Left renal cortex interstitium (tissue), 4 donors: ENCODE data around the gene DUS1L. TPM values are rescaled to one million over a fixed set of nuclear protein-coding genes. Genes with fewer than 3 reads are reported as not detected.

ENCODE experiments used
- DNase-seq, 4 donors: peaks; one replicate each; pipeline ENCODE4 v3.0.0-alpha.2; 2013; ENCODE audit warnings: low read depth in 4 of 4, low spot score in 2 of 4, missing footprints in 1 of 4
- polyA plus RNA-seq, 4 donors: library from polyadenylated mRNA; unstranded; fragments of 120-200 nt; gene quantifications; one replicate each; pipeline ENCODE4 v1.2.1, GENCODE V29; 2013; ENCODE audit not compliant: insufficient read length in 4 of 4

The DUS1L gene
- polyA plus RNA-seq, 4 donors: 67.0 to 99.5 (median 97.0) TPM

DNA sequence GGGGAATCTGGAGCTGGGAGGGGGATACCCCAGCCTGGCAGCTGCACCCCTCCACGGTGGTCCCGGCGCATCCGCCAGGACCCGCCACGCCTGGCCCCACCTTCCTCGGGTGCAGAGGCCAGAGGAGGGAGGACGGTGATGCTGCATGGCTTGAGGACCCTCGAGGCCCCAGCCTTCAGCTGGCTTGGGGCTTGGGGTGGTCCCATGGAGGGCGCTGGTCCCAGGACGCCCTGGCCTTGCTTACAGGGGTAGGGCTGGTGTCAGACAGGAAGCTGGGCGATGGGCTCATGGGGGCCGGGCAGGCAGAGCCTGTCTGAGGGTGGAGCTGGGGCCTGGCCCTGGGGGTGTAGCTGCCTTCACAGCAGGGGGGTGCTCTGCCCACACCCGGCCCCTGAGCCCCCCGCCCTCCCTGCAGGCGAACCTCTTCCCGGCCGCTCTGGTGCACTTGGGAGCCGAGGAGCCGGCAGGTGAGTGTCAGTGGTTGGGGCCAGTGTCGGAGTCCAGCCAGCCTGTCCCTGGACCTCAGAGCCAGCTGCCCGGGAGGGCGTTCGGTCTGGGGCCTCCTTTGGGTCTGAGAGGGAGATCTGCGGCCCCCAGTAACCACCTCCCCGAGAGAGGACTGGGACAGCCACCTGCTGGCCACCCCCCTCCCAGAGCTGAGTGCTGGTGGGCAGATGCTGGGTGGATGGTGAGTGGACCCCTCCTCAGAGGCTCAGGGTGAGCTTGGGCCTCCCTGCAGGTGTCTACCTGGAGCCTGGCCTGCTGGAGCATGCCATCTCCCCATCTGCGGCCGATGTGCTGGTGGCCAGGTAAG is 49.3 kb downstream of the DUS1L start:
- no peak for DNase-seq

DNA sequence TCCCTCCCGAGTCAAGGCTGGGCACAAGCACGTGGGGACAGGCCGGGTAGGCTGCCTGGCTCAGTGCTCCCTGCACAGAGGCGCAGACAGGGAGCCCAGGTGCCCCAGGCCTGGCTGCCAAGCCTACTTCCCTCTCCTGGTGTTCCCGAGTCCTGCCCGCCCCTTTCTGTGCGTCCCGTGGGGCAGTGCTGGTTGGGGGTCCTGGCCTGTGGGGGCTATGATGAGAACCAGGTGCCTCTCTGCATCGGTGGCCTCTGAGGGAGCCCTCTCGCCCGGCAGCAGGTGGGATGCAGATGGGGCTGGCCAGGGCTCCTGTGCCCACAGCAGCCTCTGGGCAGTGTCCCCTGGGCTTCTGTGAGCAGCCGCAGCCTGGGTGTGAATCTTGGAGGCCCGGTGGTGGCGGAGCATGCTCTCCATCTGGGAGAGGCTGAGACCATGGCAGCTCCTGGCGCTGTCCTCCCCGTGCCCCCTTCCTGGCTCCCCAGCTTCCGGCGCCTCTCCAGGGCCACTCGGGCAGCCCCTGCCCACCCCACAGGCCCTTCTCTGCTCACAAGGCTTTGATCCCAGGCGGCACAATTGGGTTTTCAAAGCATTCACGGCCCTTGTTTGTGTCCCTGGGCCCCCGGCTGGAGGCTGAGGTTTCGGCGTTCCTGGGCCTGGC is 50.2 kb downstream of the DUS1L start:
- DNase-seq: no peak

DNA sequence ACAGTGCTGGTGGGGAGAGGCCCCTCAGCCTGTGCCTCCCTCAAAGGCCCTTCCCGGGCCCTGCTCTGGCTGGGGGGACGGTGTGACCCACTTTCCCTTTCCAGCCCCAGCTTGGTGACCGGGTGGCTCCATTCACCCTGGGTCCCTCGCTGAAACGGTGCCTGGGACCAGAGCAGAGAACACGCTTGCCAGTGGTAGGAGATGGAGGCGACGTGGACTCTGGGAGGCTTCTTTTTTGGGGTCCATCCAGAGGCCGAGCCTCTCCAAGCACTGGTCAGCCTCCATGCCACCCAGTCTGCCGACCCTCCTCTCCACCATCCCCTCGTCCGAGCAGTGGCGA is 50.7 kb downstream of the DUS1L start:
- DNase-seq: no peak

DNA sequence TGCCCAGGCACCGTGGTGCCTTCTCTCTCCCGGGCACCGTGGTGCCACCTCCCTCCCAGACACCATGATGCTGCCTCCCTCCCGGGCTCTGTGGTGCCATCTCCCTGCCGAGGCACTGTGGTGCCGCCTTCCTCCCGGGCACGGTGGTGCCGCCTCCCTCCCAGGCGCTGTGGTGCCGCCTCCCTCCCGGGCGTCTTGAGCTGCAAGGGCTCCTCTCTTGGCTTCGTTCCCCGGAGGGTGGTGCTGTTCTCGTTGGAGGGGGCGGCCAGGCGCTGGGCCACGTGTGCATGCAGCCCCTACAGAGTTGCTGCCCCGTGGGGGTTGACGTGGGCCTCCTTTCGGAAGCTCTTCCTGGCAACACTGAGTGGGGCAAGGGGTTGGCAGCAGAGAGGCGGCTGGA is 51.2 kb downstream of the DUS1L start:
- DNase-seq: no peak

DNA sequence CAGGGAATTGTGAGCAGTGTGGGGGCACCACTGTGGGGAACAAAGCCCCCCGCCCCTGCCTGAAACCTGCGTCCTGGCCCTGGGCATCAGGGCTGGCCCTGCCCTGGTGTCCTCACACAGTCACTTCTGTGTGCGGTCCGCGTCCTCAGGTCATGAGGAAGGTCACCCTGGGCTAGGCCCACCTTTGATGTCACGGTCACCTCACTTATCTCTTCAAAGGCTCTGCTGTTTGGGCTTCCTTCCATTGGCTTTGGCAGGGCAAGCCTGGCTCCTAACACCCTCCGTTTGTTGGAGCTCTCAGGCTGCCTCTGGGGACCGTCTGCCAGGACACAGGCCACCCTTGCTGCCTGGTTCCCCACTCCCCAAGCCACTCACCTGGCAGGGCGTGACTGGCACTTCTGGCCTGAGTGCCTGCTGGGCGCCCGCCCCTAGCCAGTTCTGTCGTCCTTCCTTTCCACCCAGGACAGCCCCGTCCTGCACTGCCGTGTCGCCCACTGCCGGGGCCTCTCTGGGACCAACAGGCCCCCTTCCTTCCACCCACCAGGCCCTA is 51.8 kb downstream of the DUS1L start:
- DNase-seq: no peak

DNA sequence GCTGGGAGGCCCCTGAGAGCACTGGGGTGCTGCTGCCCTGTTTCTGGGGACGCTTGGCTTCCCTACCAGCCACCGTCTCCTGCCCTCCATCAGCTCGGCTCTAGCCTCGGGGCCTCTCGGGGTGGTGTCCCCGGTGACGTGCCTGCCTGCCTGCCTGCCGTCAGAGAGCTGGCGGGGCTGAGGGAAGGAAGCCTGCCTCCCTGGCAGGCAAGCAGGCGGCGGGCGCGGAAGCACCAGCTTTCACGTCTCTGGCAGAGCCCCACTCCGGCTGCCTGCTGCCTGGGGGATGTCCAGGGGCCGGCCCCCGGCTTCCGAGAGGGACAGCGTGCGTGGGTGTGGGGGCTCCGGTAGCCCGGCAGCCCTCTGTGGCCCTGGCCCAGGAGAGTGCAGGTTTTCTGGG is 52.3 kb downstream of the DUS1L start:
- no peak for DNase-seq

DNA sequence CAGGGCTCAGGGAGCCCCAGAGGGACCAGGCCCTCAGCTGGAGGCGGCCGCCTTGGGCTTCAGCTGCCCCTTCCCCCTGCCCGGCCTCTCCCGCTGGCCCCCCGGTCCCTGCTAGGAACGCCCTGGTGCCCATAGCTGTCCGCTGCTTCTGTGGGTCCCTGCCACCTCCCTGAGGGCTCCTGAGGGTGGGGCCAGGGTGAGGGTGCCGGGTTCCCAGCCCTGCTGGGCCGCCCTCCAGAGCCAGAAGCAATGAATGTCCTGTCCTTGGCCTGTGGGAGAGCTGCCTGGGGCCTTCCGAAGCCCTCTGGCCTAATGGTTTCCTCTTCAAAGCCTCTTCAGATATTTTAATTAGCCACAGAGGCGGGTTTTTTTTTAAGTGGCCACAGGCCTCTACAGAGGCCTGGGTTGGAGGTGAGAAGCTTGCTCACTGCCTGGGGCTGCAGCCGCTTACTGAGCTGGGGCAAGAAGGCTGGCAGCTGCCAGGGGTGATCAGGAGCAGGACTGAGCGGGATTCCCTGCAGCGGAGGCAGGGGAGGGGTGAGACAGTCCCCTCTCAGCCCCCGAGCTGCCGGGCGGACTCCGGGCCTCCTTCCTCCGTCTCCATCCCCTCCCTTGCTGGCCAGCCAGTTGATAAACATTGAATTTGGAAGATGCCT is 52.8 kb downstream of the DUS1L start:
- DNase-seq: no peak

DNA sequence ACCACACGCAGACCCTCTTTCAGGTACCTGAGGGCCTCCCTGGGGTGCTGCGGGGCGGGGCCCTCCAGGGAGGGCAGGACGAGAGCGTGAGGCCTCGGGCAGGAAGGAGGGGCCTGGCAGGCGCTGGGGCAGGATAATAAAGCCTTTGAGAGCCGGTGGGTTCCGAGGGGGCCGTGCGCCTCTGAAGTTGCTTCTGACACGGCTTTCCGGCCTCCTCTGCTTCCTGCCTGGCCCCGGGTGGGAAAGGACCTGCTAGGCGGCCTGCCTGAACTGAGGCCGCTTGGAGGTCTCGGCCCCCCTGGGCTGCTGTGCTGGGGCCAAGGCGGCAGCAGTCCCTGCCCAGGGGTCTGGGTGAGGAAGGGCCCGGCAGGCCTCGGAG is 53.4 kb downstream of the DUS1L start:
- DNase-seq: no peak

DNA sequence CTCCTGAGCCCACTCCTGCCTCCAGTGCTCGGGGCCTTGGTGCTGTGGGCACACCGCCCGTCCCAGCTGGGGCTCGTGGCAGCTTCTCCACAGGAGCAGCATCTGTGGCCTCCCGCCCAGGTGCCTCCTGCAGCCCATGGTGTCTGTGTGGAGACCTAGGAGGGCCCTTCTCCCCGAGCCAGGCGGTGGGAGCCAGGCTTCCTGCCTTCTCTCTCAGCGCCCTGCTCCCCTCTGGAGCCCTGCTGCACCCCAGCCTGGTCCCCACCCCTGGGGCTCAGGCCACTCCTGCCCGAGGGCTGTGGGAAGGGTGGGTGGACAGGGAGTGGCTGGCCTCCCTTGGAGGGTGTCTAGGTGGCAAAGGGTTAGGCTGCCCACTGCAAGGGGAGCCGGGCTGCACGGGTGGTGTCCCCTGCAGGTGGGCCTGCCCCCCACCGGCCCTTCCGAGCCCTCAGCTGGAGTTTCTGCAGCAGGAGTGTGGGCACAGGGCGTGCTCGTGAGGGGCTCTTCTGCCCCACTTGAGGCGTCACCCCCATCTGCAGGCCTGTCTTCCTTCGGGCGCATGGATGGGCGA is 53.9 kb downstream of the DUS1L start:
- DNase-seq: no peak

DNA sequence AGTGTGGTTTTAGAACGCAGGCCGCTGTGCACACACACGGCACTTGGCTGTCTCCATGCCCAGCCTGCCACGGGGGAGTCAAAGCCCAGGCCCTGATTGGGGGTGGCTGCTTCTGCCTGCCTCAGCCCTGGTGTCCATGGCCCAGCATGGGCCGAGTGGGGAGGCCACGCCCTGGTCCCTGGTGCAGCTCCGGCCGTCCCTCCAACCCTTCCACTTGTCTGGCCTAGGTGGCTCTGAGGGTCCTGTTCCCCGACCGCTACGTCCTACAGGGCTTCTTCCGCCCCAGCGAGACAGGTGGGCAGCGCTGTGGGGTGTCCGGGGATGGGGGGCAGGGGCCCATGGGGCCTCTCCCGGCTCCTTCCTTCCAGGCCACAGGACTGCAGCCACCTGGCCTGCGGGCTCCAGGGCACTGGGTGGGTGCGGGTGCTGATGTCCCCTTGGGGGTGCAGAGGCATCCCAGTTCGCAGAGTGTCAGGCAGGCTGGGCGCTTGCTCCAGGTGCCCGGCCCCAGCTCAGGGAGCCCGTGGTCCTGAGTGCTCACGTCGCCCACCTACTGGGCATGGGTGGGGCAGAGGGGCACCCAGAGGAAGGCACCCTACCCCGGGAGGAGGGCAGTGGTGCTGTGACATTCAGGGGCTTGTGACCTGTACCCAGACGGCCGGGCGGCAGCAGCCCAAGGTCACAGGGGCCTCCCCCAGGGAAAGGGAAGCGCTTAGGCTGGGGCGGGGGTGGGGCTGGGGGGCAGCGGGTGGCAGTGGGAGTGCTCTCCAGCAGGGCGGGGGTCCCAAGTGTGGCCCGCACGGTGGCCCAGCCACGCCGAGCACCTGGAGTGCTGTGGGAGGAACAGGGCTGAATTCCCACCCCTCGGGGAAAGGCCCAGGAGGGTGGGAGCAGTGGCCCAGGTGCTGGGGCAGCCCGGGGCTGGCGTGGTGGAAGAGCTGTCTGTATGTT is 54.8 kb downstream of the DUS1L start:
- DNase-seq: no peak

DNA sequence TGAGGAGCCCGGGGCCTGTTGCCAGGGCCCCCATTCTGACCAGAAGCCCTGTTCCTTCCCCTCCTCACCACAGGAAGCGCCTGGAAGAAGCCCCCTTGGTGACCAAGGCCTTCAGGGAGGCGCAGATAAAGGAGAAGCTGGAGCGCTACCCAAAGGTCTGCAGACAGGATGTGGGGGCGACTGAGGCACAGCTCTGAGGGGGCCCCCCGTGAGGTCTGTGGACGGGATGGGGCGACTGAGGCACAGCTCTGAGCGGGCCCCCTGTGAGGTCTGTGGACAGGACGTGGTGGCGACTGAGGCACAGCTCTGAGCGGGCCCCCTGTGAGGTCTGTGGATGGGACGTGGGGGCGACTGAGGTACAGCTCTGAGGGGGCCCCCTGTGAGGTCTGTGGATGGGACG is 56.2 kb downstream of the DUS1L start:
- DNase-seq: no peak

DNA sequence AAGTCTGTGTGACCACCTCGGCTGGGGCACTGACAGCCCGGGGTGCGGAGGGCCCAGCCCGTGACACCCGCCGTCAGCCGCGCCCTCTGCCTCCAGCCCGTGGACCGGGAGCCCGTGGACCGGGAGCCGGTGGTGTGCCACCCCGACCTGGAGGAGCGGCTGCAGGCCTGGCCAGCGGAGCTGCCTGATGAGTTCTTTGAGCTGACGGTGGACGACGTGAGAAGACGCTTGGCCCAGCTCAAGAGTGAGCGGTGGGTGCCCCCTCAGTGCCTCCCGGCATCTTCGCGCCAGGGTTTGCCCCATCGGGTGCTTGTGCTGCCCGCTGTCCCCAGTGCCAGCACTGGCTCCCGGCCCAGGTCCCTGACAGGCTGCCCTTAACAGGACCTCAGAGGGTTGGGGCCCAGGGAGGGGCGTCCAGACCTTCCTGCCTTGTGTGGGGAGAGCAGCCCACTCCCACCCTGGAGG is 56.6 kb downstream of the DUS1L start:
- no peak for DNase-seq

DNA sequence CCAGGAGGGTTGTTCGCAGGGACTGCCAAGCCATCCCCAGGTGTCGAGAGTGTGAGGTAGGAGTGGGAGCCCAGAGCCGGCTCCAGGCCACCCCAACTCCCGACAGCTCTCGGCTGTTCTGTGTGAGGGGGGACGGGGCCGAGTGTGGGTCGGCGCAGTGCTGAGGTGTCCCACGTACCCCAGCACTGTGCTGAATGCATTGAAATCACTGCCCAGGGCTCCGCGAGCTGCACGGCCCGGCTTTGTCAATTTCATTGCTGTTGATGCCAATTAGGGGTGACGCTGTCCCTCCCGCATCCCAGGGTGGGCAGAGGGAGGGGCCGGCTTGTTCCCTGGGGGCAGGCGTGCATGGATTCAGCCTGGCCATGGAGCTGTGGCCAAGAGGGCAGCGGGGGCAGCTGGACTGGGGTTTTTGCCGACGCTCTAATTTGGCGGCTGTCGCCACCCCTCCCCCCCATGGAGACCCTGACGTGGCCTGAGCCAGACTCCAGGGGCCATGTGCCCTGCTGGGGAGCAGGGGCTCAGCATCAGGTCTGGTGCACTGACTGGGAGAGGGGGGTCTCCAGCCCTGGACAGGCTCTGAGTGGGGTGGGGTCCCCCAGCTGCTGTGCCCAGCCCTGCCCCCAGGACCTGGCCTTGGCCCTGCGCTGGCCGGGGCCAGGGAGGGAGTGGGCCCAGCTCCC is 57.2 kb downstream of the DUS1L start:
- DNase-seq: no peak

Other genes with a start within 250 kb of the DUS1L start
- 100 to 1,000 TPM in 2 of 4 donors, 10 to 100 TPM in 2; 69.8 to 134 (median 107) TPM for gene MCRIP1, start 232.5 kb downstream of the DUS1L start, polyA plus RNA-seq
- under 1 TPM; 0.23 to 0.46 (median 0.37) TPM for gene PPP1R27, start 230.8 kb downstream of the DUS1L start, polyA plus RNA-seq
- 100 to 1,000 TPM; 397 to 434 (median 411) TPM for gene P4HB, start 205.3 kb downstream of the DUS1L start, polyA plus RNA-seq
- gene ARHGDIA, start 194.5 kb downstream of the DUS1L start, polyA plus RNA-seq: 100 to 1,000 TPM; 156 to 249 (median 195) TPM
- 100 to 1,000 TPM in 1 of 4 donors, 10 to 100 TPM in 3; 66.6 to 107 (median 76.3) TPM for gene ALYREF, start 174.2 kb downstream of the DUS1L start, polyA plus RNA-seq
- gene ANAPC11, start 174.1 kb downstream of the DUS1L start, polyA plus RNA-seq: 100 to 1,000 TPM in 2 of 4 donors, 10 to 100 TPM in 2; 72.2 to 130 (median 96.2) TPM
- 1 to 10 TPM in 1 of 4 donors, under 1 TPM in 3; 0.39 to 1.5 (median 0.52) TPM for gene NPB, start 163.6 kb downstream of the DUS1L start, polyA plus RNA-seq
- gene PCYT2, start 154.4 kb downstream of the DUS1L start, polyA plus RNA-seq: 10 to 100 TPM; 45.7 to 55.9 (median 49.5) TPM
- 10 to 100 TPM in 3 of 4 donors, 1 to 10 TPM in 1; 9.6 to 19.6 (median 14.7) TPM for gene SIRT7, start 147.6 kb downstream of the DUS1L start, polyA plus RNA-seq
- 10 to 100 TPM in 3 of 4 donors, 1 to 10 TPM in 1; 9.8 to 15.4 (median 11.9) TPM for gene MAFG, start 138.1 kb downstream of the DUS1L start, polyA plus RNA-seq
- gene PYCR1, start 128.5 kb downstream of the DUS1L start, polyA plus RNA-seq: 10 to 100 TPM; 27.6 to 38.1 (median 31.7) TPM
- gene MYADML2, start 118.6 kb downstream of the DUS1L start, polyA plus RNA-seq: under 1 TPM in 3 of 4 donors, not detected in 1; 0.14 to 0.33 (median 0.24) TPM
- gene NOTUM, start 104.6 kb downstream of the DUS1L start, polyA plus RNA-seq: 1 to 10 TPM; 2.1 to 3.2 (median 2.8) TPM
- 10 to 100 TPM; 22.1 to 40.1 (median 35.8) TPM for gene ASPSCR1, start 88.2 kb downstream of the DUS1L start, polyA plus RNA-seq
- gene CENPX, start 42.9 kb downstream of the DUS1L start, polyA plus RNA-seq: 10 to 100 TPM; 36.3 to 49.2 (median 45.1) TPM
- gene LRRC45, start 42.5 kb downstream of the DUS1L start, polyA plus RNA-seq: 10 to 100 TPM in 3 of 4 donors, 1 to 10 TPM in 1; 10.0 to 19.6 (median 17.1) TPM
- 10 to 100 TPM in 3 of 4 donors, 1 to 10 TPM in 1; 8.6 to 17.0 (median 14.9) TPM for gene RAC3, start 34.1 kb downstream of the DUS1L start, polyA plus RNA-seq
- gene DCXR, start 28.1 kb downstream of the DUS1L start, polyA plus RNA-seq: 100 to 1,000 TPM in 1 of 4 donors, 10 to 100 TPM in 3; 79.6 to 138 (median 86.5) TPM
- gene RFNG, start 14.0 kb downstream of the DUS1L start, polyA plus RNA-seq: 10 to 100 TPM; 38.2 to 67.5 (median 52.2) TPM
- gene GPS1, start 13.9 kb downstream of the DUS1L start, polyA plus RNA-seq: 100 to 1,000 TPM in 3 of 4 donors, 10 to 100 TPM in 1; 98.9 to 158 (median 137) TPM
- gene FASN, start 32.4 kb upstream of the DUS1L start, polyA plus RNA-seq: 10 to 100 TPM; 29.5 to 65.2 (median 45.9) TPM
- gene CCDC57, start 147.0 kb upstream of the DUS1L start, polyA plus RNA-seq: 10 to 100 TPM; 29.8 to 93.3 (median 62.1) TPM
- 10 to 100 TPM in 3 of 4 donors, 1 to 10 TPM in 1; 8.4 to 18.8 (median 11.5) TPM for gene SLC16A3, start 163.2 kb upstream of the DUS1L start, polyA plus RNA-seq
- 100 to 1,000 TPM; 103 to 141 (median 126) TPM for gene CSNK1D, start 207.9 kb upstream of the DUS1L start, polyA plus RNA-seq